ENCODE data around the gene SYNGAP1.
"Not testable (repeated sequence)": the region's sequence is repeated elsewhere in the genome, so short reads cannot be mapped to it uniquely, and the experiment has no call there.

Gene SYNGAP1

DNA sequence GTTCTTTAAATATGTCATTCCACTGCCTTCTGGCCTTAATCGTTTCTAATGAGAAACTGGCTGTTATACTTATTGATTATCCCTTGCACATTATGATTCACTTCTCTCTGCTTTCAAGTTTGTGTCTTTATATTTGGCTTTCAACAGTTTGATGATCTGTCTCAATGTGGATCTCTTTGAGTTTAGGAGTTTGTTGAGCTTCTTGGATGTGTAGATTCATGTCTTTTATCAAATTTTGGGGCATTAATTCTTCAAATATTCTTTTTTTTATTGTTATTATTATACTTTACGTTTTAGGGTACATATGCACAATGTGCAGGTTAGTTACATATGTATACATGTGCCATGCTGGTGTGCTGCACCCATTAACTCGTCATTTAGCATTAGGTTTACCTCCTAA, 63.8 kb downstream of the SYNGAP1 start:
- no peak for DNase-seq

DNA sequence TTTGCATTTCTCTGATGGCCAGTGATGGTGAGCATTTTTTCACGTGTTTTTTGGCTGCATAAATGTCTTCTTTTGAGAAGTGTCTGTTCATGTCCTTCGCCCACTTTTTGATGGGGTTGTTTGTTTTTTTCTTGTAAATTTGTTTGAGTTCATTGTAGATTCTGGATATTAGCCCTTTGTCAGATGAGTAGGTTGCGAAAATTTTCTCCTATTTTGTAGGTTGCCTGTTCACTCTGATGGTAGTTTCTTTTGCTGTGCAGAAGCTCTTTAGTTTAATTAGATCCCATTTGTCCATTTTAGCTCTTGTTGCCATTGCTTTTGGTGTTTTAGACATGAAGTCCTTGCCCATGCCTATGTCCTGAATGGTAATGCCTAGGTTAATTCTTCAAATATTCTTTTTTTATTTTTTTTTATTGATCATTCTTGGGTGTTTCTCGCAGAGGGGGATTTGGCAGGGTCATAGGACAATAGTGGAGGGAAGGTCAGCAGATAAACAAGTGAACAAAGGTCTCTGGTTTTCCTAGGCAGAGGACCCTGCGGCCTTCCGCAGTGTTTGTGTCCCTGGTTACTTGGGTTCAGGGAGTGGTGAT, 64.9 kb downstream of the SYNGAP1 start:
- DNase-seq = not testable (repeated sequence)

DNA sequence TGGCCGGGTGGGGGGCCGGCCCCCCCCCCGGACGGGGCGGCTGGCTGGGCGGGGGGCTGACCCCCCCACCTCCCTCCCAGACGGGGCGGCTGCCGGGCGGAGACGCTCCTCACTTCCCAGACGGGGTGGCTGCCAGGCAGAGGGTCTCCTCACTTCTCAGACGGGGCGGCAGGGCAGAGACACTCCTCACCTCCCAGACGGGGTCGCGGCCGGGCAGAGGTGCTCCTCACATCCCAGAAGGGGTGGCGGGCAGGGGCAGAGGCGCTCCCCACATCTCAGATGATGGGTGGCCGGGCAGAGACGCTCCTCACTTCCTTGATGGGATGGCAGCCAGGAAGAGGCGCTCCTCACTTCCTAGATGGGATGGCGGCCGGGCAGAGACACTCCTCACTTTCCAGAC, 65.8 kb downstream of the SYNGAP1 start:
- not testable (repeated sequence) for DNase-seq

DNA sequence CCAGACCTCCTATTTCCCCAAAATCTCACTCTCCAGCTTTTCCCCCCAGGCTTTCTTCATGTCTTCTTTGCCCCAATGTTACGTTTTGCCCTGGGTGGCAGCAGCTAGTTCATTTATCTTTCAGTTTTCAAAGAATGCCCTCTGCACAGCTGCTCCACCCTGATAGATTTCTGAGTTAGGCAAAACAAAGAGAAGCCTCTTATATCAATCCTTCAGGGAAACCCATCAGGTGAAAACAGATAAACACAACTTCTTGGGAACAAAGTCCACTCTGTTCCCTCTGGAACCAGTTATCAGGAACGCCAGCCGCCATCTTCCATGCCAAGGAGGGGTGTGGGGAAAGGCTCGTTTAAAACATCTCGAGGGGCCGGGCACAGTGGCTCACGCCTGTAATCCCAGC, 68.5 kb downstream of the SYNGAP1 start:
- no peak for DNase-seq

DNA sequence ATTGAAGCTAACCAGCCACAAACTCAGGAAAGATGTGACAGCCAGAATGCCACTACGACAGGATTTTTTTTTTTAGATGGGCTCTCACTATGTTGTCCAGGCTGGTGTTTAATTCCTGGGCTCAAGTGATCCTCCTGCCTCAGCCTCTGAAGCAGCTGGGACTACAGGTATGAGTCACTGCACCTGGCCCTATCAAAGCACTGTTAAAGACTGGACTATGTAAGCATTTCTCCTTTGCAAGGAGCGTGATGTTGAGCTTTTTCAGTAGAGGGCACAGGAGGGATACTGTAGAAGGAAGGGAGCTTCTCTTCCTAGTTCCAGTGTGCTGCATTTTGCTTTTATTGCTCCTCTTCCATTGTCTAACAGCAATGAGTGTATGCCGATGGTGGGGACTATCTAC, 70.3 kb downstream of the SYNGAP1 start:
- DNase-seq = no peak

DNA sequence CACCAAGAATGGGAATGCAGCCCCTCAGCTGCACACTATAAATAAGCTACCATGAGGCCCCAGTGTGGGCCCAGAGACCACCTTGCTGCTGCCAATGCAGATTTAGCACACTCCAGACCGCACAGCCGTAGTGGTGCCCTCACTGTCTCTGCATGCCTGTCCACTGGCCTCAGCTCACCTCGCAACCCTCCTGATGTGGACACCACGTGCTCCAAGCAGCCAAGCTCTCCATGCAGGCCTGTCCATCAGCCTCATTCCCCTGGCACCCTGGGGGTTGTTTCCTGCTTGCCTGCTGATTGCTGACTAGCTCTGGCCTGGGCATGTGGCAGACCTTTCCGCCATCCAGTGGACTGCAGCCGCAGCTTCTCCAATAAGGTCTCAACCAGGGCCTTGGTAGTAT, 70.8 kb downstream of the SYNGAP1 start:
- no peak for DNase-seq

DNA sequence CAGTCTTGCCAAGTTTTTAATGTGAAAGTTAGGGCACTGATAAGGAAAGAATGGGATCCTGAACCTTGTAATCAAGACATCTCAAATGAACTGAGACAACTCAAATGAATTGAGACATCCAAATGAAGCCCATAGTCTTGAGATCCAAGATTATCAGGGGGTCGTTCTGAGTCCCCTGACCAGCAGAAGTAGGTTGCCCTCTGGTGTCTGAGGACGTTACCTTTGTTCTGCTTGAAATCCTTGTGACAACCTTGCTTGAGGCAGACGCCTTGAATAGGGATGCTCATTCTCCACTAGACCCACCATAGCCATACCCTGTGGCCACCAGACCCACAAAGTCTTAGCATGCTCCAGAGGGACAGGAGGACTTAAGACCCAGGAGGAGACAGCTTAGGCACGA, 72.2 kb downstream of the SYNGAP1 start:
- DNase-seq = no peak

DNA sequence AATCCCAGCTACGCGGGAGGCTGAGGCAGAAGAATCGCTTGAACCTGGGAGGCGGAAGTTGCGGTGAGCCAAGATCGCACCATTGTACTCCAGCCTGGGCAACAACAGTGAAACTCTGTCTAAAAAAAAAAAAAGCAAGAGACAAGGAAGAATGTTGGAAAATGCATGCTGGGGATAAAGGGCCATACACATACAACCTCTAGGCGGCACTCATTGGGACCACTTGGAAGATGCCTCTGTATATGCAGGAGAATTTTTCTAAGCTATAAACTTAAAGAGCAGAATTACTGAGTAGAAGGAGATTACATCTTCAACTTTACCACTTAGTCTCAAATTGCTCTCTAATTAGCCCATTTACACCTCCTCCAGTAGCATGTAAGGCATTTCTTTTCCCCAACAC, 77.3 kb downstream of the SYNGAP1 start:
- no peak for DNase-seq

DNA sequence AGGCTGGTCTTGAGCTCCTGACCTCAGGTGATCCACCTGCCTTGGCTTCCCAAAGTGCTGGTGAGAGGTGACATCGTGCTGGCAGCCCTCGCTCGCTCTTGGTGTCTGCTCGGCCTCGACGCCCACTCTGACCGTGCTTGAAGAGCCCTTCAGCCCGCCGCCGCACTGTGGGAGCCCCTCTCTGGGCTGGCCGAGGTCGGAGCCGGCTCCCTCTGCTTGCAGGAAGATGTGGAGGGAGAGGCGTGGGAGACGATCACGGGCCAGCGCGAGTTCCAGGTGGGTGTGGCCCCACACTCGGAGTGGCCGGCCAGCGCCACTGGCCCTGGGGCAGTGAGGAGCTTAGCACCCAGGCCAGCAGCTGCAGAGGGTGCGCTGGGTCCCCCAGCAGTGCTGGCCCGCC, 82.6 kb downstream of the SYNGAP1 start:
- no peak for DNase-seq

DNA sequence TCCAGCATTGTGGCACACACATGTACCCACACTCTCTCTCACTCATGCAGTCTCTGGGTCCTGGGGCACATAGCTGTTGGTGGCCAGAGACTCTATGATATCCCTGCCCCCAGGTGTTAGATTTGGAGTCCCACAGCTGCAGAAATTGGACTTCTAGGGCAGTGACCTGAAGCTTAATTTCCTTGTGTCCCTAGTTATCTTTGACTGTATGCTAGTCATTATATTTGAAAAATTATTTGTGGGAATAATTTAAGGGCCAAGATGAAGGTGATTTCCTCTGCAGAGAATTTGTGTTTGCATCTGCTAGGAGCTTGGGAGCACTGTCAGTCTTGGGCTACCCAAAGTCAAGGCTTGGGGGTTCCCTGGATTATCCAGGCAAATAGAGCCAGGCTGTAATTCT, 84.6 kb downstream of the SYNGAP1 start:
- DNase-seq = no peak
